Hepatocyte (in vitro differentiated cells): ENCODE data around the gene C8G.

ENCODE experiments used
- CTCF ChIP-seq: fragments of 200-600 bp; sonication (generic); IDR thresholded peaks from 2 replicates; pipeline ENCODE4 v1.5.1; 2016; ENCODE audit warnings: antibody characterized with exemption, mild to moderate bottlenecking; ENCODE audit not compliant: poor library complexity
- EZH2 ChIP-seq: fragments of 200-600 bp; sonication (generic); IDR thresholded peaks from 2 replicates; pipeline ENCODE4 v1.6.1; 2016; ENCODE audit warnings: antibody characterized with exemption, mild to moderate bottlenecking, borderline replicate concordance
- EZH2phosphoT487 ChIP-seq: fragments of 200-600 bp; sonication (generic); IDR thresholded peaks from one replicate; pipeline ENCODE4 v1.6.1; 2018; ENCODE audit warnings: antibody characterized with exemption, mild to moderate bottlenecking, low read depth, moderate library complexity; ENCODE audit not compliant: unreplicated experiment, severe bottlenecking

- no peak for TF ChIP-seq CTCF
- no peak for TF ChIP-seq EZH2
- no peak for TF ChIP-seq EZH2phosphoT487
Observed at GRCh38 chr9:136916330-136917184, 28.5 kb upstream of the C8G start.
